IgD-negative memory B cell (primary cell): Measurements from ENCODE around the gene INPP5A. TPM values are rescaled to one million over a fixed set of nuclear protein-coding genes. Genes with fewer than 3 reads are reported as not detected.

Source experiments
- H3K27ac Mint-ChIP-seq, 3 donors: one replicate each; pipeline ENCODE4 v1.8.0; 2020 to 2022; ENCODE audit warnings: mild to moderate bottlenecking in 3 of 3, mixed read lengths in 3 of 3, moderate library complexity in 1 of 3
- H3K27me3 Mint-ChIP-seq: one replicate; pipeline ENCODE4 v1.8.0; 2021; ENCODE audit warnings: mixed read lengths
- H3K36me3 Mint-ChIP-seq: one replicate; pipeline ENCODE4 v1.8.0; 2020; ENCODE audit warnings: mild to moderate bottlenecking, mixed read lengths
- H3K4me1 Mint-ChIP-seq, 3 donors: one replicate each; pipeline ENCODE4 v1.8.0; 2020 to 2022; ENCODE audit warnings: mixed read lengths in 3 of 3, mild to moderate bottlenecking in 1 of 3
- H3K4me3 Mint-ChIP-seq, 4 donors: one replicate each; pipeline ENCODE4 v1.8.0; 2020 to 2022; ENCODE audit warnings: mild to moderate bottlenecking in 4 of 4, mixed read lengths in 4 of 4, moderate library complexity in 3 of 4
- H3K9me3 Mint-ChIP-seq, 3 donors: one replicate each; pipeline ENCODE4 v1.8.0; 2020 to 2021; ENCODE audit warnings: mixed read lengths in 3 of 3, mild to moderate bottlenecking in 1 of 3
- polyA plus RNA-seq: library from polyadenylated mRNA; unstranded; fragments of 300-500 nt; fragmentation: Illumina TruSeq; gene quantifications from one replicate; pipeline ENCODE4 v1.2.3, GENCODE V29; 2021

The INPP5A gene
- polyA plus RNA-seq, 1 donor from 2014 or later: 0.94 TPM

- Mint-ChIP-seq H3K27ac (peak overlapping the region in 2 of 3 donors; percentile 34 to 77), H3K27me3 (peaks cover 2% of the 10 kb centered on the region), H3K4me3 (peak overlapping the region in 3 of 4 donors; percentile 64 to 93 (median 87)), H3K9me3 (peaks cover 0 to 10% (median 5%) of the 10 kb centered on the region in 3 donors), H3K4me1 (peaks cover 6 to 20% (median 10%) of the 10 kb centered on the region in 3 donors), H3K36me3 (no peaks in the 10 kb centered on the region)
These were observed 3.1 kb upstream of the INPP5A start for GRCh38 chr10:132534391-132535064.

- H3K27me3 Mint-ChIP-seq: peaks cover 2% of the 10 kb centered on the region
- peaks cover 0 to 10% (median 4%) of the 10 kb centered on the region in 3 donors for H3K9me3 Mint-ChIP-seq
- H3K36me3 Mint-ChIP-seq: no peaks in the 10 kb centered on the region
- peak overlapping the region in 1 of 3 donors; percentile 34 for H3K27ac Mint-ChIP-seq
- H3K4me3 Mint-ChIP-seq: peak overlapping the region in 3 of 4 donors; percentile 64 to 93 (median 87)
- peaks cover 12 to 26% (median 16%) of the 10 kb centered on the region in 3 donors for H3K4me1 Mint-ChIP-seq
These were observed 2.4 kb upstream of the INPP5A start for GRCh38 chr10:132535065-132535651.

GRCh38 chr10:132536241-132536876 is 1.2 kb upstream of the INPP5A start:
- Mint-ChIP-seq H3K36me3 (peaks cover 3% of the 10 kb centered on the region), H3K27me3 (peaks cover 2% of the 10 kb centered on the region), H3K4me1 (peaks cover 23 to 35% (median 24%) of the 10 kb centered on the region in 3 donors), H3K9me3 (peaks cover 0 to 5% (median 2%) of the 10 kb centered on the region in 3 donors), H3K4me3 (peak overlapping the region; percentile 75 to 93 (median 81)), H3K27ac (peak overlapping the region in 2 of 3 donors; percentile 48 to 80)

- Mint-ChIP-seq H3K4me3 (peak overlapping the region; percentile 75 to 93 (median 86)), H3K36me3 (peaks cover 3% of the 10 kb centered on the region), H3K27me3 (no peaks in the 10 kb centered on the region), H3K9me3 (peaks cover 0 to 2% (median 0%) of the 10 kb centered on the region in 3 donors), H3K27ac (peak overlapping the region; percentile 27 to 81 (median 71)), H3K4me1 (peaks cover 27 to 40% (median 30%) of the 10 kb centered on the region in 3 donors)
These were observed 507 bp upstream of the INPP5A start for GRCh38 chr10:132536877-132537683.

- no peaks in the 10 kb centered on the region for H3K9me3 Mint-ChIP-seq
- peak overlapping the region; percentile 91 to 98 (median 92) for H3K27ac Mint-ChIP-seq
- peak overlapping the region; percentile 88 to 98 (median 94) for H3K4me3 Mint-ChIP-seq
- peaks cover 29 to 42% (median 35%) of the 10 kb centered on the region in 3 donors for H3K4me1 Mint-ChIP-seq
- H3K36me3 Mint-ChIP-seq: peaks cover 5% of the 10 kb centered on the region
- no peaks in the 10 kb centered on the region for H3K27me3 Mint-ChIP-seq
These were observed 623 bp downstream of the INPP5A start for GRCh38 chr10:132538031-132538789.

GRCh38 chr10:132538790-132539421 is 1.3 kb downstream of the INPP5A start:
- Mint-ChIP-seq H3K36me3 (peaks cover 5% of the 10 kb centered on the region), H3K4me1 (peaks cover 32 to 43% (median 35%) of the 10 kb centered on the region in 3 donors), H3K27me3 (no peaks in the 10 kb centered on the region), H3K27ac (peak overlapping the region; percentile 91 to 98 (median 92)), H3K4me3 (peak overlapping the region; percentile 88 to 98 (median 94)), H3K9me3 (no peaks in the 10 kb centered on the region)

GRCh38 chr10:132539431-132539839 is 1.8 kb downstream of the INPP5A start:
- Mint-ChIP-seq H3K27me3 (no peaks in the 10 kb centered on the region), H3K4me1 (peaks cover 32 to 49% (median 36%) of the 10 kb centered on the region in 3 donors)

GRCh38 chr10:132539894-132540293 is 2.3 kb downstream of the INPP5A start:
- Mint-ChIP-seq H3K9me3 (no peaks in the 10 kb centered on the region), H3K27me3 (no peaks in the 10 kb centered on the region), H3K36me3 (peaks cover 5% of the 10 kb centered on the region), H3K27ac (peak overlapping the region; percentile 17 to 98 (median 86)), H3K4me1 (peaks cover 35 to 52% (median 41%) of the 10 kb centered on the region in 3 donors), H3K4me3 (peak overlapping the region; percentile 67 to 98 (median 94))

More at GRCh38 chr10:132539431-132539839, 1.8 kb downstream of the INPP5A start:
- Mint-ChIP-seq H3K27ac (peak overlapping the region; percentile 17 to 98 (median 86)), H3K4me3 (peak overlapping the region; percentile 88 to 98 (median 94)), H3K9me3 (no peaks in the 10 kb centered on the region), H3K36me3 (peaks cover 5% of the 10 kb centered on the region)

GRCh38 chr10:132540456-132540855 is 2.9 kb downstream of the INPP5A start:
- Mint-ChIP-seq H3K36me3 (peaks cover 5% of the 10 kb centered on the region), H3K27ac (peak overlapping the region in 2 of 3 donors; percentile 64 to 98), H3K4me3 (peak overlapping the region in 3 of 4 donors; percentile 93 to 98 (median 95)), H3K4me1 (peaks cover 35 to 53% (median 42%) of the 10 kb centered on the region in 3 donors), H3K9me3 (no peaks in the 10 kb centered on the region), H3K27me3 (no peaks in the 10 kb centered on the region)

GRCh38 chr10:132541129-132541528 is 3.5 kb downstream of the INPP5A start:
- H3K4me3 Mint-ChIP-seq: peak overlapping the region; percentile 12 to 93 (median 86)

GRCh38 chr10:132541601-132542011 is 4.0 kb downstream of the INPP5A start:
- H3K4me3 Mint-ChIP-seq: peak overlapping the region in 3 of 4 donors; percentile 67 to 87 (median 86)
- H3K27ac Mint-ChIP-seq: peak overlapping the region in 2 of 3 donors; percentile 78 to 84
- no peaks in the 10 kb centered on the region for H3K9me3 Mint-ChIP-seq
- H3K4me1 Mint-ChIP-seq: peaks cover 35 to 51% (median 43%) of the 10 kb centered on the region in 3 donors
- H3K27me3 Mint-ChIP-seq: no peaks in the 10 kb centered on the region
- H3K36me3 Mint-ChIP-seq: peaks cover 5% of the 10 kb centered on the region

More at GRCh38 chr10:132541129-132541528, 3.5 kb downstream of the INPP5A start:
- H3K27ac Mint-ChIP-seq: peak overlapping the region in 1 of 3 donors; percentile 78
- H3K4me1 Mint-ChIP-seq: peaks cover 35 to 53% (median 42%) of the 10 kb centered on the region in 3 donors
- H3K36me3 Mint-ChIP-seq: peaks cover 5% of the 10 kb centered on the region
- no peaks in the 10 kb centered on the region for H3K27me3 Mint-ChIP-seq
- no peaks in the 10 kb centered on the region for H3K9me3 Mint-ChIP-seq

GRCh38 chr10:132542086-132542775 is 4.6 kb downstream of the INPP5A start:
- no peaks in the 10 kb centered on the region for H3K27me3 Mint-ChIP-seq
- peak overlapping the region; percentile 59 to 84 (median 78) for H3K27ac Mint-ChIP-seq
- peaks cover 42 to 56% (median 47%) of the 10 kb centered on the region in 3 donors for H3K4me1 Mint-ChIP-seq
- peaks cover 5% of the 10 kb centered on the region for H3K36me3 Mint-ChIP-seq
- peak overlapping the region in 2 of 4 donors; percentile 51 to 86 for H3K4me3 Mint-ChIP-seq
- no peaks in the 10 kb centered on the region for H3K9me3 Mint-ChIP-seq
